GM21381 (cell line): Measurements from ENCODE around the gene CCR4.
"Not testable (repeated sequence)": the region's sequence is repeated elsewhere in the genome, so short reads cannot be mapped to it uniquely, and the experiment has no call there.

Source experiments
- ATAC-seq: cut with Tn5 transposase; IDR thresholded peaks from one replicate; pipeline ENCODE4 v1.9.1; 2021; ENCODE audit warnings: mild to moderate bottlenecking, moderate library complexity; ENCODE audit not compliant: unreplicated experiment

The CCR4 gene

GRCh38 chr3:32951410-32951811, at the start of gene CCR4:
CCR4 (plus strand) TSS chr3:32951644; CDS start chr3:32953423, 1,779 bp downstream.
- no peak for ATAC-seq

- ATAC-seq = peak; percentile 55
Measured at GRCh38 chr3:32902887-32903371, 48.5 kb upstream of the CCR4 start.

DNA sequence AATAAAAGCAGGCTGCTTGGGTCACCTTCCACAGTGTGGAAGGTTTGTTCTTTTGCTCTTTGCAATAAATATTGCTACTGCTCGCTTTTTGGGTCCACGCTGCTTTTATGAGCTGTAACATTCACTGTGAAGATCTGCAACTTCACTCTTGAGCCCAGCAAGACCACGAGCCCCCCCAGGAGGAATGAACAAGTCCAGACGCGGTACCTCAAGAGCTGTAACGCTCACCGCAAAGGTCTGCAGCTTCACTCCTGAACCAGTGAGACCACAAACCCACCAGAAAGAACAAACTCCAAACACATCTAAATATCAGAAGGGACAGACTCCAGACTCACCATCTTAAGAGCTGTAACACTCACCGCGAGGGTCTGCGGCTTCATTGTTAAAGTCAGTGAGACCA, 47.5 kb upstream of the CCR4 start:
- ATAC-seq = no peak

DNA sequence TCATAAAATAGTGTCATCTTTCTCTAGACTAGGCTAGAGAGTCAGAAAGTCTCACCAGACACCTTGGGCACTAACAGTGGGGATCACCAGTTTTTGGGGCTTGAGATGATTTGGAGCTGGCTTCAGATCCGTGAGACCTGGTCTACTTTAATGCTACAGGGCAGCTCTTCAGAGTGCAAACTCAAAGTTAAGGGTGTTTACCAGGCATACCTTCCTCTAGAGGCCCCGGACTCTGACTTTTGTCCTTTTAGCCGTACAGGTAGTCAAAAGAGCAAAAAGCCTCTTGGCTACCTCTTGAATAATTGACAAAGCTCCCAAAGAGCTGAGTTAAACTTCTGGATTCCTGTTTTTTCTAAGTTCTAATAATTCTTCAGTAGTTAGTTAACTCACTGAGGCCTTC, 41.4 kb upstream of the CCR4 start:
- no peak for ATAC-seq

- ATAC-seq = no peak
Measured at GRCh38 chr3:32910954-32911353, 40.5 kb upstream of the CCR4 start.

GRCh38 chr3:32912046-32912445, 39.4 kb upstream of the CCR4 start:
- ATAC-seq = no peak

- no peak for ATAC-seq
Measured at GRCh38 chr3:32913790-32914446, 37.5 kb upstream of the CCR4 start.

DNA sequence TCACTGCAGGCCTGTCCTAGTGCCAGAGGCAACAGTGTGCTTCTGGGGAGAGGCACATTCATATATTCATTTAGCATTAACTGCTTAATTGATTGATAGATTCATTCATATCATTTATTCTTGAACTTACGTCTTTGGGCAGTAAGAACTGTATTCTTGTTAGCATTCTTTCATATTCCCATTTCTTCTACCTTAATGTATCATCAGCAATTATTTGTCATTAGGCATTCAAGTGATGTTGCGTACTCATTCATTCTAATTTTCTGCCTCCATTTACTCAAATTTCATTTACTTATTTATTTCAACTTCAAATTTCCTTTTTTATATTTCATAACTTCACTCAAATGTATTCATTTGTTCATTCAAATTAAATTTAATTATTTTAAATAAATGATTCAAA, 31.5 kb upstream of the CCR4 start:
- ATAC-seq = no peak

DNA sequence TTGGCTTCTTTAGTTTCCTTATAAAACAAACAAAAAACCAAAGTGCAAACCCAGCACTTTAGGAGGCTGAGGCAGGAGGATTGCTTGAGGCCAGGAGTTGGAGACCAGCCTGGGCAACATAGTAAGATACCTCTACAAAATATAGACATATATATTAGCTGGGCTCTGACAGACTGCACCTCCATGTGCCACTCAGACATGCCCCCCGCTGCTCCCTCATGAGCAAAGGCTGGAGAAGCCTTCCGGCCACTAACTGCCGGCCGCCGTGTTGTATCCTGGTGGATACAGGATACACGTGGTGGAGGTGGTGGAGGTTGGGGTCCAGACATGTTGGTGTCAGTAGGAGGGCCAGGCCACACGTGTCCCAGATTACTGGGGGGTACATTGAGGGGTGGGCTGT, 29.4 kb upstream of the CCR4 start:
- ATAC-seq = no peak

- ATAC-seq = no peak
Measured at GRCh38 chr3:32930161-32930560, 21.3 kb upstream of the CCR4 start.

- ATAC-seq = not testable (repeated sequence)
Measured at GRCh38 chr3:32931273-32931672, 20.2 kb upstream of the CCR4 start.

DNA sequence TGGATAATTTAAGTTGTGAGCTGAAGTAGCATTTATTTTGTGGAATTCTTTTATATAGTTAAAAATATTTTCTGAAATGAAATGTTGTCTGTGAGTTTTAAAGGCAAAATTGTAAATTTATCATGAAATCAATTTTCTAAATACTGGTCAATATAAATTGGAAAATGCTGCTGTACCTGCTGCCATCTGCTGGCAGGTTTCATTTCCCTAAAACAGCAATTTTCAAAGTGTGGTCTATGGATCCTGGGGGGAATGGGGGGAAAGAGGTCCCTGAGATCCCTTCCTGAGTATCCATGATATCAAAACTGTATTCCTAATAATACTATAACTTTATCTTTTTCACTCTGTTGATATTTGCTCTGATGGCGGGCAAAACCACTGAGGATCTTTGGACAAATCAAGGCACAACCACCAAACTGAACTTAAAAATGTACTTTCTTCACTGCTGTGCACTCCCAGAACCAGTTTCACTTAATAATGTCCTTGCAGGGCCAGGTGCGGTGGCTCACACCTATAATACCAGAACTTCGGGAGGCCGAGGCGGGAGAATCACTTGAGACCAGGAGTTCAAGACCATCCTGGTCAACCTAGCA, 17.2 kb upstream of the CCR4 start:
- ATAC-seq = no peak

DNA sequence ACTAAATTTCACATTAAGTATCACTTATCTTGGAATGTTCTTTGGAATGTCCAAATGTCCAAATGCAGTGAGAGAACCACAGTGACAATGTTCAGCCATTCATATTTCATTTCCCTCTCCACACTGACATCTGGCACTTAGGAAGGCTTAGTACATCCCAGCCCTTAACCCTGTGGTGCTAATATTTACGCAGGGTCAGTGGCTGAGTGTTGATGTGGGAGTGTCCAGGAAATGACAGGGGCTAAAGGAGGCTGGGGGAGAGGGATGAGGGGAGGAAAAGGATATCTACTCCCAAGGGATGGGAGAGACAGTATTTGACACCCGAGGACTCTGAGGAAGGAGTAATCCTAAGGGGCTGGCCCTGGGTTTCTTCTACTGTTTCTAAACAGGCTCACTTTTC, 14.1 kb upstream of the CCR4 start:
- ATAC-seq = no peak

- ATAC-seq = not testable (repeated sequence)
Measured at GRCh38 chr3:32939531-32940284, 11.7 kb upstream of the CCR4 start.

DNA sequence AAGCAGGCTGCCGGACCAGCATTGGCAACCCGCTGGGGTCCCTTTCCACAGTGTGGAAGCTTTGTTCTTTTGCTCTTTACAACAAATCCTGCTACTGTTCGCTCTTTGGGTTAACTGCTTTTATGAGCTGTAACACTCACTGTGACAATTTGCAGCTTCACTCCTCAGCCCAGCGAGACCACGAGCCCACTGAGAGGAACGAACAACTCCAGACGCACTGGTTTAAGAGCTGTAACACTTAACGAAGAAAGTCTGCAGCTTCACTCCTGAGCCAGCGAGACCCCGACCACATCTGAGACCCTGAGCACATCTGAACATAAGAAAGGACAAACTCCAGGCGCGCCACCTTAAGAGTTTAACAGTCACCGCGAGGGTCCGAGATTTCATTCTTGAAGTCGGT, 10.7 kb upstream of the CCR4 start:
- no peak for ATAC-seq

GRCh38 chr3:32945136-32945535, 6.3 kb upstream of the CCR4 start:
- ATAC-seq = no peak

- ATAC-seq = not testable (repeated sequence)
Measured at GRCh38 chr3:32945598-32945997, 5.8 kb upstream of the CCR4 start.

- peak; percentile 8 for ATAC-seq
Measured at GRCh38 chr3:32946973-32947788, 4.3 kb upstream of the CCR4 start.

GRCh38 chr3:32947789-32948238, 3.6 kb upstream of the CCR4 start:
- peak; percentile 90 for ATAC-seq

DNA sequence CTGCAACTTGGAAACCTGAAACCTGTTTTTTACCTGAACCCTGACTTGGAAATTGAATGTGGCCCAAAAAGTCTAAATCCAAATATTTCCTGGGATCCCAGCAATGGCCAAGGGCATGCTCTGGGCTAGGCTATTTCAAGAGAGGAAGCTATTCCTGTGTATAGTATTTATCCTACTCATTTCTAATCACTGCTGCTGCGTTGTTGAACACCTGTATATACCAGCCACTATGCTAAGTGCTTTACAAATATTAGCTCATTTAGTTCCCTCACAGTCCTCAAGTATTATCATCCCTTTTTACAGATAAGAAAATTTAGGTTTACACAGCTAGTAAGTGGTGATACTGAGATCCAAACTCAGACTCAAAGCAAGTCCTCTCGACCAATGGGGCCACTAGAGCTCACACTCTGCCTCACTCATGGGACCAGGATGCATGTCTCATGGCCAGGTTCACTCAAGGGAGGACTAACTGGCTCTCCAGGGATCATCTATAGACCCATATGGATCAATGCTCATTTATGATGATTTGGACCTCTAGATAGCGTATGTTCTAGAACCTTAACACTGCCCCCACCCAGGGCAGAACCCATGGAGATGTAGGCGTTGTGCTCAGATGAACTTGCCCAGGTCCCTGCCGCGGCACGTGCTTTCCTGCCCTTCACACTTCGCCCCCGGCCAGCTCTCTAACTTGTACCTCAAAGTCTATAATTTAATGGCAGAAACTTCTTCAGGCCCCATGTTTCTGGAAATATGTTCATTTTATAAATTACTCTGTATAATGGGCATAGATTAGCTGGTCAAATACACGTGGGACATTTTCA, 2.6 kb upstream of the CCR4 start:
- no peak for ATAC-seq
